Measurements from ENCODE around the gene FGFR2. TPM values are rescaled to one million over a fixed set of nuclear protein-coding genes. Genes with fewer than 3 reads are reported as not detected.

The FGFR2 gene
- 0.20 to 0.99 TPM (median 0.41 TPM) in 5 replicates for total RNA-seq (2022; extraction: Qiagen RNA extraction; ENCODE audit: low read depth)

DNA sequence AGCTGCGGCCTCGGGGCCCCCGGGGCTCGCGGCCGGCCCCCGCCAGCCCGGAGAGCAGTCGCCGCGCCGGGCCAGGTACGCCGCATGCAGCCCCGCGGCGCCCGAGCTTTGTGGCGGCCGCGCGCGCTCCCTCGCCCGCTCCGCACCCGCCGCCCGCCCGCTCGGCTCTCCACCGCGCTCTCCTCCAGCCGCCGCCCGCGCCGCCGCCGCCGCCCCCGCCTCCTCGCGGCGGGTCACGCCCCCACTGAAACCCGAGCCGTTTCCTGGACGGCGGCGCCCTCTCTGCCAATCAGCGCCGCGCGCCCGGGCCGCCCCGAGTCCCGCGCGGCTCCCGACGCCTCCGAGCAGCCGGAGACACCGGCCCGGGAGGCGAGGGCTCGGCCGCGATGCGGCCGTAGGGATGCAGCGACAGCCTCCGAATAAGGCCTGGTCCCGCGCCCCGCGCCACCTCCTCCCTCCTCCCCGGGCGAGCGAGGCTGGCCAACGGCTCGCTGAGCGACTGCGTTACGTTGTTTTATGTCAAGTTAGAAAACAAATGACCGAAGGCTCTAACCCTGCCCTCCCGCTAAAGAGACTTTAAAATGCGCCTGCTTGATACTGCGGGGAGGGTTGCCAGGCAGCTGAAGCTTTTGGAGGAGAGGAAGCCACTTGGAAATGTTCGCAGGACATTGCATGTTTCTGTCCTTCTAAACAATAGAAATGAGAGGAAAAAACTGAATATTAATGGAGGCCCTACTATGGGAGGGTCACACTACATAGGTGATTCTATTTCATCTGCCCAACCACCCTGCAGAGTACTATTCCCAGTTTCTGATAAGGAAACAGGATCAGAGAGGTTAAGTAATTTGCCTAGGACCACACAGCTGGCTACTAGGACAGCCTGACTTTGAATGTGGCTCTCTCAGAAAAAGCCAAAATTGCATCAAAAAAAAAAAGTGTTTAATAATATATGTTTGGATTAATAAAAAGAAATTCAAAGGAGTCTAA is at the start of gene FGFR2:
Gene FGFR2, minus strand, starts transcription at position 182 of the 987 bp plus-strand sequence. CDS start 4,627 bp downstream, outside the sequence.

